Measurements from ENCODE around the gene TMEM18.

GRCh38 chr2:630451-631320 is 46.5 kb downstream of the TMEM18 start:
- TF ChIP-seq POLR2AphosphoS5 (IDR thresholded peaks at IDR 0.05; ENCODE audit: low read depth, low read length): no peak
- TF ChIP-seq CTCF (IDR thresholded peaks at IDR 0.05 in 2 of 3, conservative IDR thresholded peaks at IDR 0.05 in 1 of 3; ENCODE audit: borderline replicate concordance in 1 of 3, insufficient read depth in 1 of 3, low read depth in 2 of 3, low read length in 2 of 3): no peak
- no peak for TF ChIP-seq EZH2phosphoT487 (IDR thresholded peaks at IDR 0.05; ENCODE audit: borderline replicate concordance)
- no peak for TF ChIP-seq YY1 (IDR thresholded peaks at IDR 0.05; ENCODE audit: extremely low read depth, insufficient replicate concordance, low read depth, low read length)
- no peak for TF ChIP-seq EZH2 (IDR thresholded peaks at IDR 0.05)
- TF ChIP-seq REST (IDR thresholded peaks at IDR 0.05; ENCODE audit: low read depth): no peak
- TF ChIP-seq ZNF274 (IDR thresholded peaks at IDR 0.05; ENCODE audit: low read depth, low read length): no peak
- no peak for TF ChIP-seq JUND (IDR thresholded peaks at IDR 0.05)
- no peak for TF ChIP-seq RAD21 (IDR thresholded peaks at IDR 0.05; ENCODE audit: low read depth)

Data from HCT116 (cell line).